Caco-2 (cell line): ENCODE results near the gene FOLR2. TPM values are rescaled to one million over a fixed set of nuclear protein-coding genes. Genes with fewer than 3 reads are reported as not detected.

Experiments
- BruUV-seq: library from RNA; stranded (reverse); fragments of 400-500 nt; replicated peaks from 2 replicates; lab custom pipeline; 2021; lab: Mats Ljungman, UMichigan
- CTCF ChIA-PET: fragments of 300-600 bp; sonication (Branson Sonifier 250); formaldehyde crosslinking; loops from one replicate; lab custom pipeline; 2022; ENCODE audit warnings: antibody characterized with exemption; lab: Charles Lee
- POLR2A ChIA-PET: fragments of 300-600 bp; sonication (Branson Sonifier 250); formaldehyde crosslinking; loops from one replicate; lab custom pipeline; 2022; ENCODE audit warnings: antibody characterized with exemption; lab: Charles Lee
- DNase-seq, 2 experiments: peaks; one replicate each; pipeline versions ENCODE4 v3.0.0 to v3.0.0-alpha.2; 2020 to 2022
- H3K27me3 ChIP-seq: replicated peaks from 2 replicates; pipeline ENCODE4 v1.6.0; 2011; ENCODE audit warnings: low read length; ENCODE audit not compliant: control insufficient read depth, insufficient read depth
- H3K36me3 ChIP-seq: 2 replicates; pipeline ENCODE4 v1.5.1; 2011; ENCODE audit warnings: low read length; ENCODE audit not compliant: control insufficient read depth, insufficient read depth
- H3K4me1 ChIP-seq: fragments of 250-450 bp; sonication (Bioruptor Pico); 2 replicates; pipeline ENCODE4 v1.5.1; 2020; ENCODE audit warnings: mild to moderate bottlenecking
- H3K4me3 ChIP-seq: 2 replicates; pipeline ENCODE4 v1.5.1; 2011; ENCODE audit warnings: low read depth, mild to moderate bottlenecking, control low read depth, low read length
- H3K9me3 ChIP-seq: fragments of 250-450 bp; sonication (Bioruptor Pico); 2 replicates; pipeline ENCODE4 v1.5.1; 2020; ENCODE audit warnings: mild to moderate bottlenecking, moderate library complexity
- H3K27ac Mint-ChIP-seq: one replicate; pipeline ENCODE4 v1.8.0; 2022; ENCODE audit warnings: mixed read lengths; ENCODE audit not compliant: unreplicated experiment
- H3K27me3 Mint-ChIP-seq: one replicate; pipeline ENCODE4 v1.8.0; 2022; ENCODE audit warnings: mixed read lengths; ENCODE audit not compliant: insufficient read depth, unreplicated experiment
- H3K36me3 Mint-ChIP-seq: one replicate; pipeline ENCODE4 v1.8.0; 2022; ENCODE audit warnings: mild to moderate bottlenecking, mixed read lengths; ENCODE audit not compliant: insufficient read depth, unreplicated experiment
- H3K4me1 Mint-ChIP-seq: one replicate; pipeline ENCODE4 v1.8.0; 2022; ENCODE audit warnings: low read depth, mixed read lengths; ENCODE audit not compliant: unreplicated experiment
- H3K4me3 Mint-ChIP-seq: one replicate; pipeline ENCODE4 v1.8.0; 2022; ENCODE audit warnings: mild to moderate bottlenecking, moderate library complexity, mixed read lengths; ENCODE audit not compliant: unreplicated experiment
- H3K9me3 Mint-ChIP-seq: one replicate; pipeline ENCODE4 v1.8.0; 2022; ENCODE audit warnings: mixed read lengths; ENCODE audit not compliant: unreplicated experiment
- intact Hi-C: fragments of 100-400 bp; cut with micrococcal nuclease; formaldehyde crosslinking; loops from one replicate; pipeline ENCODE4 v1.10.0; 2022; ENCODE audit not compliant: unreplicated experiment
- total RNA-seq: library from RNA; stranded (reverse); gene quantifications from 2 replicates; pipeline ENCODE4 v1.2.3, GENCODE V29; 2022
- TF ChIP-seq, protein P1 (sequence below), 2 experiments: fragments of 200-600 bp in 1 of 2; IDR thresholded peaks; 1 replicate in 1 of 2; 2 replicates in 1 of 2; pipeline versions ENCODE4 v1.5.1 to v1.8.0; 2011 to 2022; ENCODE audit warnings: antibody characterized with exemption in 1 of 2, control low read depth in 1 of 2, inconsistent platforms in 1 of 2, low read depth in 1 of 2, low read length in 1 of 2, mild to moderate bottlenecking in 1 of 2, moderate library complexity in 1 of 2; ENCODE audit not compliant: insufficient read depth in 1 of 2, severe bottlenecking in 1 of 2, unreplicated experiment in 1 of 2

Gene FOLR2
- total RNA-seq, 1 experiment from 2014 or later = not detected

DNA sequence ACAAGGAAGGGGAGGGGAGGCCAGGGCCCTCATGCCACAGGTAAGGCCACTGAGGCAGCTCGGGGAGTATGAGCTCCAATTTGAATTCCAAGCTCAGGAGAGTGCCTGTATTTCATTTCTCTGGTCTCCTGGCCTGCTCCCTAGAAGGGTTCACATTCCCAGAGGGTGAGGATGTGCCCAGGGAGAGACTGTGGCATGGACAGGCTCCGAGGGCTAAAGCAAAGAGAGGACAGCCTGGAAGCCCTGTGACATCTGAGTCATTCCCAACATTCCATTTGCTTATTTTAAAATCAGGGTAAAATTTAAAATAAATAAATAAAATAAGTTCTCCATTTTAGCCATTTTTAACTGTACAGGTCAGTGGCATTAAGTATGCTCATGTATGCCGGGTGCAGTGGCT, 43.3 kb upstream of the FOLR2 start:
- Histone ChIP-seq H3K9me3 (no peaks in the 10 kb centered on the region), H3K4me1 (peaks cover 60% of the 10 kb centered on the region), H3K36me3 (0 out of 2 replicates have a peak, but pooled peaks cover 1% of the 10 kb centered on the region), H3K4me3 (no peak overlapping the region), H3K27me3 (no peaks in the 10 kb centered on the region)
- DNase-seq = no peak
- Mint-ChIP-seq H3K27ac (peak overlapping the region; percentile 3), H3K9me3 (no peaks in the 10 kb centered on the region), H3K4me3 (no peak overlapping the region), H3K27me3 (no peaks in the 10 kb centered on the region), H3K4me1 (peaks cover 38% of the 10 kb centered on the region), H3K36me3 (peaks cover 2% of the 10 kb centered on the region)
- POLR2A ChIA-PET = no interaction called here
- CTCF ChIA-PET = interaction anchor here (0.6 kb wide), 1 partner anchor 258 kb away, joined by 3 read pairs; no protein-coding TSS in a partner anchor
- intact Hi-C loops = no loop called here
- TF ChIP-seq, protein P1, sequence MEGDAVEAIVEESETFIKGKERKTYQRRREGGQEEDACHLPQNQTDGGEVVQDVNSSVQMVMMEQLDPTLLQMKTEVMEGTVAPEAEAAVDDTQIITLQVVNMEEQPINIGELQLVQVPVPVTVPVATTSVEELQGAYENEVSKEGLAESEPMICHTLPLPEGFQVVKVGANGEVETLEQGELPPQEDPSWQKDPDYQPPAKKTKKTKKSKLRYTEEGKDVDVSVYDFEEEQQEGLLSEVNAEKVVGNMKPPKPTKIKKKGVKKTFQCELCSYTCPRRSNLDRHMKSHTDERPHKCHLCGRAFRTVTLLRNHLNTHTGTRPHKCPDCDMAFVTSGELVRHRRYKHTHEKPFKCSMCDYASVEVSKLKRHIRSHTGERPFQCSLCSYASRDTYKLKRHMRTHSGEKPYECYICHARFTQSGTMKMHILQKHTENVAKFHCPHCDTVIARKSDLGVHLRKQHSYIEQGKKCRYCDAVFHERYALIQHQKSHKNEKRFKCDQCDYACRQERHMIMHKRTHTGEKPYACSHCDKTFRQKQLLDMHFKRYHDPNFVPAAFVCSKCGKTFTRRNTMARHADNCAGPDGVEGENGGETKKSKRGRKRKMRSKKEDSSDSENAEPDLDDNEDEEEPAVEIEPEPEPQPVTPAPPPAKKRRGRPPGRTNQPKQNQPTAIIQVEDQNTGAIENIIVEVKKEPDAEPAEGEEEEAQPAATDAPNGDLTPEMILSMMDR (IDR thresholded peaks at IDR 0.05; ENCODE audit: insufficient read depth in 1 of 2, low read depth in 1 of 2, low read length in 1 of 2, severe bottlenecking in 1 of 2, unreplicated experiment in 1 of 2) = no peak
- BruUV-seq = no TSS peak

DNA sequence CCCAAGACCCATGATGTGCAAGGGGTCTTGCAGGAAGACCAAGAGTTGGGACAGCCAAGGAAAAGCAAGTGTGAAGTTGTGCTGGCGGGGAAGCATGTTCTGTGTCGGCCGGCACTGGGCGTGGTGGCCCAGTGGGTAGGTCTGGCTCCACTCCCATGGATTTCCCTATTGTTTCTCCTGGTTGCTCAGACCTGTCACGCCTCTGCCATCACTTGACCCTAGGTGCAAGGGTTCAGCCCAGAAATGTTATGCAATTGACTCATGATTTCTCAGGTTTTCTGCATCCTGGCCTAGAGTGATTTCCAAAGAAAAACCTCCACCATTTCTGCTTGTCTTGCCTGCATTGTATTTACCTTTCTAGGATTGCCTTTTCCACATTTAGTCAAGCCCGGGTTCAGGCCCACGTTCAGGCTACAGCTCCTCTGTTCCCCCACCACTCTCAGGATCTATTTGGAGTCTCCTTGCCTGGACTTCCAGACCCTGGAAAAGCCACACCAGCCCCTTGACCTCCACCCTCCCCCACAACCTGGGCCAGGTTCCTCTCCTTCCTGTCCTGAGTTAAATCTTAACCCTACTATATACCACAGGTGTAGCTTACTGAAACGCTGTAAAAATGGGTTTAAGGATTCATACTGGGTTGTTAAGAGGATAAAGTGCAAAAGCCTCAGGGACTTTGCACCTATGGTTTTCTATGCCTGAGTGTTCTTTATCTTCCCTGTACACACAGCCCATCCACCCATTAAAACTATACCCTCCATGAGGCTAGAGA, 42.1 kb upstream of the FOLR2 start:
- Mint-ChIP-seq H3K36me3 (no peaks in the 10 kb centered on the region), H3K4me1 (peaks cover 30% of the 10 kb centered on the region), H3K4me3 (peak overlapping the region; percentile 44), H3K9me3 (no peaks in the 10 kb centered on the region), H3K27ac (peak overlapping the region; percentile 91), H3K27me3 (no peaks in the 10 kb centered on the region)
- Histone ChIP-seq H3K9me3 (no peaks in the 10 kb centered on the region), H3K27me3 (no peaks in the 10 kb centered on the region), H3K4me1 (peaks cover 54% of the 10 kb centered on the region), H3K36me3 (0 out of 2 replicates have a peak, but pooled peaks cover 1% of the 10 kb centered on the region), H3K4me3 (no peak overlapping the region)
- peak; percentile 51 to 84 for DNase-seq
- CTCF ChIA-PET = interaction anchor here (0.6 to 0.9 kb wide), 3 partner anchors 9 to 406 kb away, joined by 4 read pairs; no protein-coding TSS in a partner anchor
- TF ChIP-seq, protein P1 (IDR thresholded peaks at IDR 0.05; ENCODE audit: insufficient read depth in 1 of 2, low read depth in 1 of 2, low read length in 1 of 2, severe bottlenecking in 1 of 2, unreplicated experiment in 1 of 2) = no peak
- POLR2A ChIA-PET = interaction anchor here (0.7 kb wide), 1 partner anchor 62 kb away, joined by 3 read pairs; the partner anchor contains the start of gene ANAPC15
- BruUV-seq = no TSS peak
- intact Hi-C loops = loop anchor here (1.0 kb wide), 1 partner anchor 62 kb away; the partner anchor contains the start of gene ANAPC15

GRCh38 chr11:72177656-72178055, 38.9 kb upstream of the FOLR2 start:
- Mint-ChIP-seq H3K27ac (peak overlapping the region; percentile 56), H3K27me3 (no peaks in the 10 kb centered on the region), H3K36me3 (no peaks in the 10 kb centered on the region), H3K9me3 (no peaks in the 10 kb centered on the region), H3K4me3 (no peak overlapping the region), H3K4me1 (peaks cover 35% of the 10 kb centered on the region)
- intact Hi-C loops = no loop called here
- CTCF ChIA-PET = interaction anchor here (2.0 kb wide), 1 partner anchor 152 kb away, joined by 6 read pairs; no protein-coding TSS in a partner anchor
- POLR2A ChIA-PET = no interaction called here
- no TSS peak for BruUV-seq
- H3K27me3 ChIP-seq = no peaks in the 10 kb centered on the region
- no peaks in the 10 kb centered on the region for H3K9me3 ChIP-seq
- TF ChIP-seq, protein P1 (IDR thresholded peaks at IDR 0.05; ENCODE audit: insufficient read depth in 1 of 2, low read depth in 1 of 2, low read length in 1 of 2, severe bottlenecking in 1 of 2, unreplicated experiment in 1 of 2) = no peak
- peaks cover 40% of the 10 kb centered on the region for H3K4me1 ChIP-seq
- H3K36me3 ChIP-seq = 0 out of 2 replicates have a peak, but pooled peaks cover 1% of the 10 kb centered on the region
- H3K4me3 ChIP-seq = no peak overlapping the region
- DNase-seq = no peak
